Transverse colon (tissue), 4 donors: Measurements from ENCODE around the gene RFLNA. TPM values are rescaled to one million over a fixed set of nuclear protein-coding genes. Genes with fewer than 3 reads are reported as not detected.

Experiments used
- DNase-seq: peaks from one replicate; pipeline ENCODE4 v3.0.0-alpha.2; 2019
- H3K27ac ChIP-seq, 4 donors: fragments of 200-600 bp; sonication (generic); 2 replicates each; pipeline ENCODE4 v1.5.1; 2016 to 2018; ENCODE audit warnings: inconsistent platforms in 4 of 4
- H3K27me3 ChIP-seq: fragments of 200-600 bp; sonication (generic); 2 replicates; pipeline ENCODE4 v1.5.1; 2017; ENCODE audit warnings: inconsistent platforms
- H3K36me3 ChIP-seq, 4 donors: fragments of 200-600 bp; sonication (generic); 2 replicates each; pipeline ENCODE4 v1.5.1; 2017 to 2019; ENCODE audit warnings: inconsistent platforms in 4 of 4
- H3K4me1 ChIP-seq, 4 donors: fragments of 200-600 bp; sonication (generic); 2 replicates each; pipeline ENCODE4 v1.5.1; 2017 to 2020; ENCODE audit warnings: inconsistent platforms in 4 of 4
- H3K4me3 ChIP-seq, 4 donors: fragments of 200-600 bp; sonication (generic); 1 replicate in 1 of 4; 2 replicates in 3 of 4; pipeline versions ENCODE4 v1.5.1 to v1.6.1; 2017 to 2019; ENCODE audit warnings: inconsistent platforms in 4 of 4
- H3K9me3 ChIP-seq, 2 donors: fragments of 200-600 bp; sonication (generic); 2 replicates each; pipeline ENCODE4 v1.5.1; 2017 to 2019; ENCODE audit warnings: inconsistent platforms in 2 of 2
- EP300 ChIP-seq: sonication (generic); formaldehyde crosslinking; IDR thresholded peaks from one replicate; pipeline ENCODE4 v1.6.1; 2017; ENCODE audit warnings: antibody characterized with exemption, low read depth
- POLR2A ChIP-seq: fragments of 450-650 bp; IDR thresholded peaks from one replicate; pipeline ENCODE4 v1.6.1; 2016; ENCODE audit warnings: antibody characterized with exemption, mild to moderate bottlenecking, moderate library complexity
- POLR2AphosphoS5 ChIP-seq, 3 donors: sonication (generic); formaldehyde crosslinking; IDR thresholded peaks; one replicate each; pipeline ENCODE4 v1.6.1; 2016; ENCODE audit warnings: antibody characterized with exemption in 3 of 3
- WGBS, 2 donors: methylation state at CpG; one replicate each; pipeline ENCODE4 v1.1.5; 2018; ENCODE audit warnings: low coverage in 1 of 2; 5-methylcytosine and 5-hydroxymethylcytosine counted together
- in situ Hi-C, 4 donors: fragments of 200-750 bp; cut with MboI; loops; one replicate each; pipeline versions ENCODE4 v1.15.0 to v1.15.1; 2017; ENCODE audit warnings: low sequenced_read_pairs in 3 of 4, low pct_ligation_motif_present in 1 of 4, low pct_unique_long_range_greater_than_20kb in 1 of 4
- intact Hi-C: fragments of 100-400 bp; cut with DNase I; formaldehyde crosslinking; loops from one replicate; pipeline ENCODE4 v1.15.1; 2023; ENCODE audit warnings: low total_unique reads
- total RNA-seq, 4 donors: library from RNA; depleted of rRNA; stranded (reverse); fragments of >200 nt; gene quantifications; one replicate each; pipeline ENCODE4 v1.1.0, GENCODE V29; 2016
- TF ChIP-seq, protein P1 (sequence below), 5 experiments: fragments of 200-600 bp in 3 of 5; fragments of 450-650 bp in 2 of 5; sonication (generic) in 3 of 5; IDR thresholded peaks; 1 replicate in 2 of 5; 2 replicates in 3 of 5; pipeline ENCODE4 v1.5.1; 2016 to 2017; ENCODE audit warnings: antibody characterized with exemption in 5 of 5, inconsistent platforms in 3 of 5, mild to moderate bottlenecking in 2 of 5, moderate library complexity in 1 of 5

The RFLNA gene
- total RNA-seq, 4 donors from 2014 or later, result 19.1 to 53.8 (median 30.7) TPM

DNA sequence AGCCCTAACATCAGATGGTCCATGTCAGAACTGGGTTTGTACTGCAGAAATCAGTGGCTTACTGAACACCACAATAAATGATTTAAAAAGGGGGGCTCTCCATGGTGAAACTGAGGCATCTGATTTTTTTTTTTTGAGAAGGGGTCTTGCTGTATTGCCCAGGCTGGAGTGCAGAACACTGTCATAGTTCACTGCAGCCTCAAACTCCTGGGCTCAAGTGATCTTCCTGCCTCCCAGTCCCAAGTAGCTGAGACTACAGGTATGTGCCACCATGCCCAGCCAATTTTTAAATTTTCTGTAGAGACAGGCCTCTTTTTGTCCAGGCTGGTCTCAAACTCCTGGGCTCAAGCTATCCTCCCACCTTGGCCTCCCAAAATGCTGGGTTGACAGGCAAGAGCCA lies 57.4 kb downstream of the RFLNA start:
- peaks cover 0 to 29% (median 14%) of the 10 kb centered on the region in 4 donors for H3K36me3 ChIP-seq
- peaks cover 10 to 15% (median 13%) of the 10 kb centered on the region in 4 donors for H3K4me1 ChIP-seq
- TF ChIP-seq EP300, result no peak
- TF ChIP-seq, protein P1, sequence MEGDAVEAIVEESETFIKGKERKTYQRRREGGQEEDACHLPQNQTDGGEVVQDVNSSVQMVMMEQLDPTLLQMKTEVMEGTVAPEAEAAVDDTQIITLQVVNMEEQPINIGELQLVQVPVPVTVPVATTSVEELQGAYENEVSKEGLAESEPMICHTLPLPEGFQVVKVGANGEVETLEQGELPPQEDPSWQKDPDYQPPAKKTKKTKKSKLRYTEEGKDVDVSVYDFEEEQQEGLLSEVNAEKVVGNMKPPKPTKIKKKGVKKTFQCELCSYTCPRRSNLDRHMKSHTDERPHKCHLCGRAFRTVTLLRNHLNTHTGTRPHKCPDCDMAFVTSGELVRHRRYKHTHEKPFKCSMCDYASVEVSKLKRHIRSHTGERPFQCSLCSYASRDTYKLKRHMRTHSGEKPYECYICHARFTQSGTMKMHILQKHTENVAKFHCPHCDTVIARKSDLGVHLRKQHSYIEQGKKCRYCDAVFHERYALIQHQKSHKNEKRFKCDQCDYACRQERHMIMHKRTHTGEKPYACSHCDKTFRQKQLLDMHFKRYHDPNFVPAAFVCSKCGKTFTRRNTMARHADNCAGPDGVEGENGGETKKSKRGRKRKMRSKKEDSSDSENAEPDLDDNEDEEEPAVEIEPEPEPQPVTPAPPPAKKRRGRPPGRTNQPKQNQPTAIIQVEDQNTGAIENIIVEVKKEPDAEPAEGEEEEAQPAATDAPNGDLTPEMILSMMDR (IDR thresholded peaks at IDR 0.05), result no peak
- no peak for TF ChIP-seq POLR2A
- H3K9me3 ChIP-seq, result no peaks in the 10 kb centered on the region
- intact Hi-C loops, result loop anchor here (10.0 kb wide), 1 partner anchor 413 kb away; no protein-coding TSS in a partner anchor
- no peak for DNase-seq
- H3K27me3 ChIP-seq, result no peaks in the 10 kb centered on the region
- peak overlapping the region; percentile 51 to 62 (median 56) for H3K27ac ChIP-seq
- in situ Hi-C loops, result loop anchor here in 1 of 4 donors (25.0 kb wide), 1 partner anchor 410 kb away; no protein-coding TSS in a partner anchor
- no peak overlapping the region for H3K4me3 ChIP-seq

DNA sequence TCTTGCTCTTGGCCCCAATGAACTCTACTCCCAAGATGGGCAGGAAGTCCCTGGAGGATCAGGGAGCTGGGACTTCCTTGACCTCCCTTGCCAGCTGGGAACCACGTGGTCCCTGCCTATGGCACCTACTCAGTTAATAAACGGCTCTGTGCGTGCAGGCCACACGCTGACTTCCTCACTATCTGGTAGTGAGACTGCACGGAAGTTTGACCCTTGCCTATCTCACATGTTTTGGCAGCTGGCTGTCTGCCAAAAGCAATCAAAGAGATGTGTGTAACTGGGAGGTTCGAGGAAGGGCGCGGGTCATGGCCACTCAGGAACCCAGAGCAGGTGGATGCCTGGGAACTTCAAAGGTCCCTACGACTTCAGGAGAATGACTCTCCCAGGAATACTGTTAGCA lies 57.9 kb downstream of the RFLNA start:
- WGBS, 2 donors, result 29% methylated on average over 9 of the region's 9 CpGs; no CpG with 5 or more reads in 1 of the 2 donors
- peak; percentile 86 for DNase-seq
- intact Hi-C loops (loop anchor here (10.0 kb wide), 1 partner anchor 412 kb away; no protein-coding TSS in a partner anchor), in situ Hi-C loops (loop anchor here in 1 of 4 donors (25.0 kb wide), 1 partner anchor 409 kb away; no protein-coding TSS in a partner anchor)
- peak overlapping the region; percentile 51 to 62 (median 56) for H3K27ac ChIP-seq
- H3K9me3 ChIP-seq, result no peaks in the 10 kb centered on the region
- no peak overlapping the region for H3K4me3 ChIP-seq
- TF ChIP-seq EP300 (no peak), POLR2AphosphoS5 (IDR thresholded peaks at IDR 0.05) (peak in 2 of 3 donors; percentile 58 to 70), POLR2A (no peak)
- TF ChIP-seq, protein P1 (IDR thresholded peaks at IDR 0.05), result no peak
- H3K36me3 ChIP-seq, result peaks cover 0 to 30% (median 11%) of the 10 kb centered on the region in 4 donors
- peaks cover 10 to 15% (median 13%) of the 10 kb centered on the region in 4 donors for H3K4me1 ChIP-seq
- no peaks in the 10 kb centered on the region for H3K27me3 ChIP-seq

DNA sequence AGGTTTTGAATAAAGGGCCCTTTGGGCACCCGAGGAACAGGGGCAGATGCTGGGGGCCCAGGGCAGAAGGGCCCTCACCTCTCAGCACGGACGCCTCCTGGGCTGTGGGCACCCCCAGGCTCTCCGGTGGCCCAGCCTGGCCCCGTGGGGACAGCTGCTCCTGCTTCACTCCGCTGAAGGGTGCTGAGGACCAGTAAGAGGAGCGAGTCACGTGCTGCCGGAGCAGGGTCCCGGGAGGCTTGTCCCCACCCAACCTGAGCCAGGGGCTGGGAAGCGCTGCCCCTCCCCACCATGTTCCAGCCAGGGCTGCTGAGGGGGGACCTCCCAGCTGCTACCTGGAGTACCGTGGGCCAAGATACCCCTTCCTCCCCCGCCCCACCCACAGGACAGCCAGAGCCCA lies 59.5 kb downstream of the RFLNA start:
- H3K27me3 ChIP-seq, result no peaks in the 10 kb centered on the region
- in situ Hi-C loops, result loop anchor here in 1 of 4 donors (25.0 kb wide), 1 partner anchor 408 kb away; no protein-coding TSS in a partner anchor
- WGBS, 2 donors, result 95% methylated on average over 10 of the region's 13 CpGs; no CpG with 5 or more reads in 1 of the 2 donors
- no peak overlapping the region for H3K4me3 ChIP-seq
- intact Hi-C loops, result loop anchor here (10.0 kb wide), 1 partner anchor 410 kb away; no protein-coding TSS in a partner anchor
- H3K9me3 ChIP-seq, result no peaks in the 10 kb centered on the region
- H3K36me3 ChIP-seq, result peaks cover 0 to 30% (median 8%) of the 10 kb centered on the region in 4 donors
- no peak overlapping the region for H3K27ac ChIP-seq
- DNase-seq, result no peak
- TF ChIP-seq, protein P1 (IDR thresholded peaks at IDR 0.05), result no peak
- no peak for TF ChIP-seq POLR2A
- TF ChIP-seq POLR2AphosphoS5 (IDR thresholded peaks at IDR 0.05), result no peak
- no peak for TF ChIP-seq EP300
- H3K4me1 ChIP-seq, result peaks cover 11 to 23% (median 18%) of the 10 kb centered on the region in 4 donors

DNA sequence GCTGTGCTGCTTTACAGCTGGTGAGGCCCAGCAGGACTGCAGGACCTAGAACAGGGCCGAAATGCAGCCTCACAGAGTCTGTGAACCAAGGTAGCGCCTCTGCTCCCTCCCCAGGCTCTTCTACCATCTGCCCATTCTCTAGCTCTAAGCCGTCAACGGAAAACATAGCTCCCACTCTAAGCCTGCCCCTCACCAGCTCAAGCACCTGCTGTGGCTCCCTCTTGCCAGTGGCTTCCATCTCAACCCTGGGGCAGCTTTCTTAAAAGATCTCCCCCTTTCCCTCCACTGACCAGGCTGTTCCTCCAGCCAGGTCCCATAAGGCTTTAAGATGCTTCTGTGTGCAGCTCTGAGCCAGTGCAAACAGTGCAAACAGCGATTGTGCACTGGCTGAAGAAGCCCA lies 61.3 kb downstream of the RFLNA start:
- Histone ChIP-seq H3K4me3 (no peak overlapping the region), H3K4me1 (peaks cover 25 to 38% (median 31%) of the 10 kb centered on the region in 4 donors), H3K27me3 (no peaks in the 10 kb centered on the region), H3K9me3 (no peaks in the 10 kb centered on the region), H3K36me3 (peaks cover 0 to 29% (median 6%) of the 10 kb centered on the region in 4 donors), H3K27ac (no peak overlapping the region)
- DNase-seq, result no peak
- intact Hi-C loops, result loop anchor here (10.0 kb wide), 1 partner anchor 409 kb away; no protein-coding TSS in a partner anchor
- no peak for TF ChIP-seq EP300
- TF ChIP-seq POLR2A, result no peak
- no peak for TF ChIP-seq POLR2AphosphoS5 (IDR thresholded peaks at IDR 0.05)
- TF ChIP-seq, protein P1 (IDR thresholded peaks at IDR 0.05), result no peak
- in situ Hi-C loops, result loop anchor here in 1 of 4 donors (25.0 kb wide), 1 partner anchor 406 kb away; no protein-coding TSS in a partner anchor
- 96 to 100% methylated on average over 2 to 5 of the region's 5 CpGs for WGBS, 2 donors
